DMS153 (cell line): ENCODE measurements around the gene MKRN2.
"Not testable (repeated sequence)": the region's sequence is repeated elsewhere in the genome, so short reads cannot be mapped to it uniquely, and the experiment has no call there.

Experiments
- DNase-seq: peaks from one replicate; lab custom pipeline; 2025; lab: John Stamatoyannopoulos, UW

The MKRN2 gene

DNA sequence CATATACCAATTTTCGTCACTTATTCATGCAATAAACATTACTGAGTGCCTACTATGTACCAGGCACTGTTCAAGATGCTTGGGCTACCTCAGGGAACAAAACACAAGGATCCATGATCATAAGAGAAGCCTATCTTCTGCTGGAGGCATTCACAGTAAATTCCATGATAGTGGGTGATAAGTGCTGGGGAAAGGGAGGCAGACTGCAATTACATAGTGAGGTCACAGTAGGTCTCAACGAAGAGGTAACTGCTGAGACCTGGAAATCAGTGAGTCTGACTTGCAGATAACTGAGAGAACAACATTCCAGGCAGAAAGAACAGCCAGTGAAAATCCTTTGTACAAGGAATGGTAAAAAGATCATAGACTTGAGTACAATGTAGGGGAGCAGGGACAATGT, 73.4 kb downstream of the MKRN2 start:
- no peak for DNase-seq

DNA sequence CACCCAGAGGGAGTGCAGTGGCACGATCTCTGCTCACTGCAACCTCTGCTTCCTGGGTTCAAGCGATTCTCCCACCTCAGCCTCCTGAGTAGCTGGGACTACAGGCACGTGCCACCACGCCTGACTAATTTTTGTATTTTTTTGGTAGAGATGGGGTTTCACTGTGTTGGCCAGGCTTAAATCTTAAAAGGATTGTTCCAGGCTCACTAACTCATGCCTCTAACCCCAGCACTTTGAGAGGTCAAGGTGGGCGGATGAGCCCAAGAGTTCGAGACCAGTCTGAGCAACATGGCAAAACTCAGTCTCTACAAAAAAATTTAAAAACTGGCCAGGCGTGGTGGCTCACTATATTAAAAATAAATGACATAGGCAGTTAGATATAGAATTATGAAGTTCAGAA, 74.0 kb downstream of the MKRN2 start:
- DNase-seq, result not testable (repeated sequence)

DNA sequence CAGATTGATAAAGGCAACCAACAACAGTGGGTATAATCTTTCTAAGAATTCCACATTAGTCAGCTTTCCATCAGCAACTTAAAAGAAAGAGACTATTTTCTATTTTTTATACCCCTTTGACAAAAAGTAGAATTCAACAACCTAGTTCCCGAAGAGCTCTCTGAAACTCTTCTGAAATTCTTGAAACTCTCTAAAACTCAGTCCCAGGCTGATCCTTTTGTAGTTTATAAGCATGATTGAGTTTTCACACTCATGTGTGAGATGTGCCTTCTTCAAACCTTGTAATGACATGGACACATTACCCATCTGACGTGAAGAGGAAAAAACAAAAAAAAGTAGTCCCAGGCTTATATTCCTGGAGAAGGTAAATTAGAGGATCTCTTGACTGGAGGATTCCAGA, 75.6 kb downstream of the MKRN2 start:
- DNase-seq, result no peak

DNA sequence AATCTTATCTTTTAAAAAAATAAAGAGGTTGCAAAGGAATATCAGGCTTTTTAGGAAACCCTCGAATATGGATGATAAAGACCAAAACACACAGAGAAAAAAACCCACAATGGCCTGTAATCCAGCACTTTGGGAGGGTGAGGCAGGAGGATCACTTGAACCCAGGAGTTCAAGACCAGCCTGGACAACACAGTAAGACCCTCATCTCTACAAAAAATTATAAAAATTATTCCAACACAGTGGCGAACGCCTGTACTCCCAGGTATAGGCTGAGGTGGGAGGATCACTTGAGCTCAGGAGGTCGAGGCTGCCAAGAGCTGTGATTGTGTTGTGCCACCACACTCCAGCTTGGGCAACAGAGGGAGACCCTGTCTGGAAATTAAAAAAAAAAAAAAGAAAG, 76.2 kb downstream of the MKRN2 start:
- DNase-seq, result no peak
